ENCODE data around the gene CGB2.
"Not testable (repeated sequence)": the region's sequence is repeated elsewhere in the genome, so short reads cannot be mapped to it uniquely, and the experiment has no call there.

Gene CGB2

GRCh38 chr19:49038557-49039276, 7.0 kb downstream of the CGB2 start:
- not testable (repeated sequence) for DNase-seq

DNA sequence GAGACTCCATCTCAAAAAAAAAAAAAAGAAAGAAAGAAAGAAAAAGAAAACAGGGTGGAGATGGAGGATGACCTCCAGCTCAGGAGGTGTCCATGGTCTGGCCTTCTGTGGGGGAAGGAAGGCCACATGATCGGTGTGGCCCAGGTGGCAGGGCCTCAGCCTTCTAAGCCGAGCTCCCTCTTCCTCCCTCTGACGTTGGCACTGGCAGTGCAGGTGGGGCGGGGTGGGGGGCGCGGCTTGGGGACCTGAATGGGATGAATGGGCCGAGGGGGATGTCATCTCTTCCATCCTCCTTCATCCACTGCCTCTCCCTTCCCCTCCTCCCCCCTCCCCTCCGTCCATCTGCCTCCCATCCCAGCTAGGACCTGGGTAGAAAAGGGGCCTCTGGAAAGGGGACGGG, 8.0 kb downstream of the CGB2 start:
- DNase-seq: not testable (repeated sequence)

GRCh38 chr19:49042177-49042576, 10.5 kb downstream of the CGB2 start:
- no peak for DNase-seq

GRCh38 chr19:49042666-49043065, 11.0 kb downstream of the CGB2 start:
- DNase-seq: not testable (repeated sequence)

- DNase-seq: not testable (repeated sequence)
These were observed 11.9 kb downstream of the CGB2 start, which contains the start of gene CGB5 for GRCh38 chr19:49043548-49043947. Gene CGB5 (plus strand): TSS chr19:49043848. CDS start chr19:49044210, 362 bp downstream.

DNA sequence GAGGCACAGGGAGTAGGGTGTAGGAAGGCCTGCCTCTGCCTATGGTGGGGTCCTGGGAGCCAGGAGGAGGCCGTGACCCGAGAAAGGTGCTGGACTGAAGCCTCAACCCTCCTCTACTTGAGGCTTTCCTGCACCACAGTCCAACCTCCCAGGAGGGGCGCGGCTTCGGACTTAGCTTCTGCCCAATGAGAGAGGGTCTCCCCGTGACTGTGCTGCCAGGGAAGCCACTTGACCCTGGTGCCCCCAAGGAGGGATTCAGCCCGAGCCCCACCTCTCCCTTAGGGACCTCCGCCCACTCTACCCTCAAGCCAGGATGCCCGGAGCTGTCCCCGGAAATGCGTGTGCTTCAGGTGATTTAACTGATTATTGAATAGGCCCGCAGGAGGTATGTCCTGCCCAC, 17.3 kb downstream of the CGB2 start, which contains the start of gene CGB8:
Gene CGB8 (minus strand): TSS at position 101 of the 400 bp plus-strand sequence. CDS start 372 bp downstream, outside the sequence.
- DNase-seq: not testable (repeated sequence)

DNA sequence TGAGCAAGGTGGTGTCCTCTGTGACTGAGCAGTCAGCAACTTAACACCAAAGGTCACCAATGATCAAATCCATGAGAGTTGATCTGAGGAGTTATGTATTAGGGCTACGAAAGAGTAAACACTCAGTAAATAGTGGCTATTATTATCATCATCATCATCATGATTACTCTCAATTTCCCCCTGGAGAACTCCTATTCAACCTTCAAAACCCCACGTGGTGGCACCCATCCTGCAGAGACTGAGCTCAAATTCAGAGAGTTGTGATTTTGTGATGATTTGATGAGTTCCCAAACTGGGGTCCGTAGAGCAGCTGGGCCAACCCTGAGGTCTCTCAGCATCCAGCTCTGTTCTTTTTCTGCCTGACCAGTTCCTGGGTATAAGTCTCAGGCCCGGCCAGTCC, 18.1 kb downstream of the CGB2 start:
- DNase-seq: not testable (repeated sequence)

DNA sequence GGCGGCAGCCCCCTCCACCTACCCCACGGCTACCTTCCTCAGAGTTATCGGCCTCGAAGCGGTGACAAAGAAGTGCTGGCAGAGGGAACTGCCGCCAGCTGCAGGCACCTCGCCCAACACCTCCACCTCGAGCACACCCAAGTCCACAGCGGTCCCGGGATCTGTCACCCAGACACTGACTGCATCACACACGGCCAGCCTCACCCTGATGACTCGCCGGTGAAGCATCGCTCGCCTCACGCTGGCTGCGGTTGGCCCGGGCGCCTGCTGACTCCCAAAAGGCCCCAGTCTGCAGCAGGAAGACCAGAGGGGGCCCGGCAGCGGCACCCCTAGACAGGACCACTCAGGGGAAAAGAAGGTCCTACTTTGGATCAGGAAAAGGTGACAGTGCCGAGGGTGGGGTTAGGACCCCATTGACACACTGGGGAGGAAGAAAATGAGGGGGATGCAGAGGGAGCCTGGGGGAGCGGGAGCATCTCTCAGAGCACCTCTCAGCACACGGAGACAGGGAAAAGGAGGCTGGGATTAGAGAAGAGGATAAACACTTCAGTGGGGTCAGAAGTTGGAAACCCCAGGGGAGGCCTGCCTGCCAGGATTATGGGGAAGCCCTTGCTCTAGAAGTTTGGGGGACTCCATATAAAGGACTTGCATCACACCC, 18.8 kb downstream of the CGB2 start:
- DNase-seq: not testable (repeated sequence)

DNA sequence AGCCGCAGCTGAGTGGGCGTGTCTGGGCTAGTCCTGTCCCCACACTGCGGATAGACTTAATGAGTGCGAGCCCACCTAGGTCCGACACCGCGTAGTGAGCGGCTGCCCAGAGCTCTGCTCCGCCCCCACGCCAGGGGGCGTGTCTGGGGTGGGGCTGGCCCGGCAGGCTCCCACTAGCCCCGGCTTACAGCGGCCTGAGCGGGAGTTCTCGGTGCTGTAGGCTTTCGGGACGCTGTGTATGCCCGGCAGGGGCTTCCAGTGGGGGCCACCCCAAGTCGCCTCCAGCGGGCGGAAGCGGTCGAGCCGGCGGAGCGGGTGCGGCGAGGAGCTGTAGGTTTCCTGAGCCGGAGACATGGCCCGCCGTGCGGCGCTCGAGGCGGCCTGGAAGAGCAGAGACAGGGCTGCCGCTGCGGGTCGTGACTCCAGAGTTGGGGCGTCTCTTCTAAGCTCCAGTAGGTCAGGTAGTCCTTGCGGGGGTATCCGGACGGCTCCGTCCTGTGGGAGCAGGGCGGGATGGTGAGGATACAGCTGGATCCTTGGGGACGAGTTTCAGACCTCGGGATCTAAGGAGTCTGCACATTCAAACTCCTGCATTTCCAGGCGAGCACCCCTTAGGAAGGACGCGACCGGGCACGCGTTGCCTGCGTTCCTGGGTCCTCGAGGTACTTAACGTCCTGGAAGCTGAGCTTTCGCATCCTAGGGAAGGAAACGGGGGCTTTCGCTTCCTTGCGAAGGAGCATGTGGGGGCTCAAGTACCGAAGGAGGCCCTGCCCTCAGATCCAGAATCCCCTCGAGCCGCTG, 24.6 kb downstream of the CGB2 start:
- DNase-seq: no peak

DNA sequence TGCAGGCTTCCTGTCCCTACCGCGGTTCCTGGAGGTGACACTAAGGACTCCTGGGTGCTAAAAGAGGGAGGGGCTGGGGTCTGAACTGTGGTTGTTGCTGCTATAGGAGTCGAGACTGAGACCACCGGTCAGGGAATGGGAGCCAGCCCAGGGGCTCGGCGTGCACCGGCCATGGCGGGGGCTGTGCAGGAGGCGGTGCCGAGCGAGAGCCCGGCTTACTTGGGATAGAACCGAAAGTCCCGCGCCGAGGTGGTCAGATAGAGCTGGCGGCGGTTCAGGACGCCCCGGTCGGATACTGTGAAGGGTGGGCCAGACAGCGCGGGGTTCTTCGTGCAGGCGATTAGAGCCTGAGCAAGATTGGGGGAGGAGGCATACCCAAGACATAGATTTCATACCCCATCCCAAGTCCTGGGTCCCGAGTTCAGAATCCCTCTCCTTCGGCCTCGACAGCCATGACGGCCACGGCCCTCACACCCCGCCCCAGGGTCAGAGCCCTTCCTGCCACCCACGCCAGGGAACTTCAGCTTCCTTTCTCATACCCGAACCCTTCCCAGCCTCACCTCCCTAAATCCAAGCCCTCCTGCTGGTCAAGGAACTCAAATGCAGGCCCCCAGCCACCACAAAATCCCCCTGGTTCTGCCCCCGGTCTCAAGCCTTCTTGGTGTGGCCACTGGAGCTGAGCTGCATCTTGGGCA, 25.4 kb downstream of the CGB2 start:
- DNase-seq: not testable (repeated sequence)

- no peak for DNase-seq
These were observed 26.0 kb downstream of the CGB2 start, which contains the start of gene CGB7 for GRCh38 chr19:49057636-49058234. Gene CGB7 (minus strand): TSS chr19:49057749. CDS start chr19:49055375, 2,374 bp downstream.

DNA sequence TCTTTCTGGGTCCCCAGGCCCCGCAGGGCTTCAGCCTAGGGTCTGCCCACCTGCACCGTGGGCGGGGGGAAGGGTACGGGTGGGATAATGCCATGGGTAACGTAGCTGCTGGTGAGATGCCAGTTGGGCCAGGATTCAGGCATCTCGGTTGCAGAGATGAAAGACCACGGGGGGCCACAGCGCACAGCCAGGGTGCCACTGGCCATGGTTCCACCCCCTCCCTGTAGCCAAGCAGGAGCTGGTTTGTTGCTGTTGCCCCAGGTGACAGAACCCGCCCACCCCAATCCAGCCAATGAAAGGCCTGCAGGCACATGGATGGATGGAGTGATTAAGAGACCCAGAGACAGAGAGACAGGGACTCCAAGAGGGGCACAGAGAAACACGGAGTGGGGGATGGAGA, 26.9 kb downstream of the CGB2 start:
- no peak for DNase-seq

DNA sequence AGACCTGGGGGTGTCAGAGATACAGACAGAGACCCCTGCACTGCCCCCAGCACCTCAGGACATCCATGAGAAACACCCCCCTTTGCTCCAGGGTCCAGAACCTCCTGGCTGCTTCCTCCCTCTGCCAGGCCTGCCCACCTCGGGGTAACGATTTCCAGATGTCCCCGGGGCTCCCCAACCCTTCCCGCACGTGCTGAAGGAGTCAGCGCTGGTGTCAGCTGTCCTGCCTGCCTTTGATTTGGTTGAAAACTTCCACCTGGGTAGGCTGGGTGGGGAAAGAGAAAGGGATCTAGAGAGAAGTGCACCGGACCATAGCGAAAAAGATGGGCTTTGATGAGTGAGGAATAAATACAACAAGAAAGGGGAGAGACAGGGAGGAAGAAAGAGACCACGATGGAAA, 27.4 kb downstream of the CGB2 start:
- no peak for DNase-seq

- no peak for DNase-seq
These were observed 29.3 kb downstream of the CGB2 start for GRCh38 chr19:49061000-49061399.

GRCh38 chr19:49061445-49061844, 29.8 kb downstream of the CGB2 start:
- DNase-seq: no peak

DNA sequence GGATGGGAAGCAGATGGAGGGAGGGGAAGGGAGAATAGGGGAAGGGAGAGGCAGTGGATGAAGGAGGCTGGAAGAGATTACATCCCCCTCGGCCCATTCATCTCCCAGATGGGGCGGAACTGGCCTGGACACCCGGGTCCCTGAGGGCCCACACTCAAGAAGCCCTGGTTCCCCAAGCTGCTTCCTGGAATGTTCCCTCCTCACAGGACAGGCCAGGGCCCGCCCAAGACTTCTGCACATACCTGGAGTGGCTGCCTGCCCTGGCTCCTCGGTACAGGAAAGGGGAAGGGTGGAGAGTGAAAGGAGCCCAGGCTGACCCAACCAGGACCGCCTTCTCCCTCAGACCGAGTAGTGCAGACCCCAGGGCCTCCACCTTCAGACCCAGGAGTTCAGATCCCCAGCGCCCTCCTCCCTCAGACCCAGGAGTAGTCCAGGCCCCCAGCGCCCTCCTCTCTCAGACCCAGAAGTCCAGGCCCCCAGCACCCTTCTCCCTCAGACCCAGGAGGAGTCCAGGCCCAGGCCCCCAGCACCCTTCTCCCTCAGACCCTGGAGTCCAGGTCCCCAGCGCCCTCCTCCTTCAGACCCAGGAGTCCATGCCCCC, 32.4 kb downstream of the CGB2 start:
- DNase-seq: no peak

GRCh38 chr19:49064768-49065611, 33.3 kb downstream of the CGB2 start, which contains the start of gene NTF4:
Gene NTF4 (minus strand): TSS chr19:49064818. CDS start chr19:49061997, 2,821 bp downstream.
- no peak for DNase-seq

DNA sequence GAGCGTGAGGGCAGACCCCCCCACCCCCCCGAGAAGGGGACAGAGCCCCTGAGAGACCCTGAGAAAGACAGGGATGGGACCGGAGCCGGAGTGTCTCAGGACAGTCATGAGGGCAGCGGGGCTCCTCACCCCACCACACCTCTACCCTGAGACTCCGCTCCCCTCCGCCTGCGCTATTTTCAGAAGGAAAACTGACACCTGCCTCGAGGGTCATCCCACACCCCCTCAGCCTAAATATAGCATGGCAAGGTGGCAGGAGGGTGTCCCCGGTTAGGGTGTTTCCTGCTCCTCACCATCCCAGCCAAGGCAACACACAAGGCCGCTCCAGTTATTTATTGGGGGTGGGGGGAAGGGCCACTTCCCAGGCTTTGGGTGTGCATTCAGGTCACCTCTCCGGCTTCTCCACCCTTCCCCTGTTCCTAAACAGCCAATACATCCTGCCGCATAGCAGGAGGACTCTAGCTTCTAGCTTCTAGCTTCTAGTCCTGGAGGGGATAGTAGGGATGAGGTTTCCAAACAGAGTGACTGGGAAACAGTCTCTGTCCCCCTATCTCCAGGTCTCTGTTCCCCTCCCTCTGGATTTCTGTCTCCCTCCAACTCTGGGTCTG, 34.3 kb downstream of the CGB2 start:
- no peak for DNase-seq

DNA sequence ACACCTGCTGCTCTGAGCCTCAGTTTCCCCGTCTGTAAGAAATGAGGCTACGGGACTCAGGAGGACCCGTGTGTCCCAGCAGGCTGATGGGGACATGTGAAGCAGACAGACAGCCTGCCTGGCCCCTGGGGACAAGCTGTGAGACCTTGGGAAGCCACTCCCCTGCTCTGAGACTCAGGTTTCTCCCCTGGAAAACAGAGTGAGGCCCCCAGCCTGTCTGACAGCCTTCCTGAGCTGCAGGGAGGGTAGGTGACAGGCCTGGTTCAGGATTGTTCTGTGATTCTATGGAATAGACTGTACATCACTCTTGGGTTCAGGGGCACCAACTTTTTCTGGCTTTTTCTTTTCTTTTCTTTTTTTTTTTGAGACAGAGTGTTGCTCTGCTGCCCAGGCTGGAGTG, 35.9 kb downstream of the CGB2 start:
- no peak for DNase-seq

- DNase-seq: no peak
These were observed 37.3 kb downstream of the CGB2 start for GRCh38 chr19:49069026-49069425.

Data from KG1 (cell line).